Measurements from ENCODE around the gene FCRLA.

FCRLA gene

GRCh38 chr1:161705537-161705936 is 1.5 kb upstream of the FCRLA start:
- no peak overlapping the region for H3K4me3 ChIP-seq (ENCODE audit: low read depth, low read length)

GRCh38 chr1:161706113-161706481 is 932 bp upstream of the FCRLA start:
- H3K4me3 ChIP-seq (ENCODE audit: low read depth, low read length) = no peak overlapping the region

GRCh38 chr1:161707503-161707902 is 474 bp downstream of the FCRLA start:
- H3K4me3 ChIP-seq (ENCODE audit: low read depth, low read length) = no peak overlapping the region

GRCh38 chr1:161709373-161709772 is 2.3 kb downstream of the FCRLA start:
- no peak overlapping the region for H3K4me3 ChIP-seq (ENCODE audit: low read depth, low read length)

GRCh38 chr1:161710560-161710959 is 3.5 kb downstream of the FCRLA start:
- H3K4me3 ChIP-seq (ENCODE audit: low read depth, low read length) = no peak overlapping the region

- no peak overlapping the region for H3K4me3 ChIP-seq (ENCODE audit: low read depth, low read length)
These were observed 11.7 kb downstream of the FCRLA start for GRCh38 chr1:161718559-161719324.

GRCh38 chr1:161719325-161719611 is 12.2 kb downstream of the FCRLA start:
- no peak overlapping the region for H3K4me3 ChIP-seq (ENCODE audit: low read depth, low read length)

- H3K4me3 ChIP-seq (ENCODE audit: low read depth, low read length) = no peak overlapping the region
These were observed 13.4 kb downstream of the FCRLA start for GRCh38 chr1:161720422-161720821.

GRCh38 chr1:161720956-161721737 is 14.1 kb downstream of the FCRLA start, which contains the start of gene FCRLB:
Gene FCRLB (plus strand): TSS chr1:161721544. CDS start chr1:161722673, 1,129 bp downstream.
- no peak within 1 kb of the TSS for H3K4me3 ChIP-seq (ENCODE audit: low read depth, low read length)

GRCh38 chr1:161721738-161722343 is 14.8 kb downstream of the FCRLA start:
- no peak overlapping the region for H3K4me3 ChIP-seq (ENCODE audit: low read depth, low read length)

GRCh38 chr1:161722406-161722805 is 15.4 kb downstream of the FCRLA start:
- no peak overlapping the region for H3K4me3 ChIP-seq (ENCODE audit: low read depth, low read length)

- no peak overlapping the region for H3K4me3 ChIP-seq (ENCODE audit: low read depth, low read length)
These were observed 16.6 kb downstream of the FCRLA start for GRCh38 chr1:161723459-161724141.

GRCh38 chr1:161725258-161725907 is 18.4 kb downstream of the FCRLA start:
- H3K4me3 ChIP-seq (ENCODE audit: low read depth, low read length) = peak overlapping the region; percentile 89

- peak overlapping the region; percentile 89 for H3K4me3 ChIP-seq (ENCODE audit: low read depth, low read length)
These were observed 19.0 kb downstream of the FCRLA start for GRCh38 chr1:161725908-161726472.

- H3K4me3 ChIP-seq (ENCODE audit: low read depth, low read length) = peak overlapping the region; percentile 89
These were observed 19.6 kb downstream of the FCRLA start for GRCh38 chr1:161726473-161727255.

- peak overlapping the region; percentile 78 for H3K4me3 ChIP-seq (ENCODE audit: low read depth, low read length)
These were observed 20.4 kb downstream of the FCRLA start for GRCh38 chr1:161727256-161727924.

- H3K4me3 ChIP-seq (ENCODE audit: low read depth, low read length) = no peak overlapping the region
These were observed 21.6 kb downstream of the FCRLA start for GRCh38 chr1:161728376-161729226.

GRCh38 chr1:161730050-161730564 is 23.1 kb downstream of the FCRLA start:
- H3K4me3 ChIP-seq (ENCODE audit: low read depth, low read length) = no peak overlapping the region
